Glutamatergic neuron (in vitro differentiated cells): ENCODE measurements around the gene DUOX2. TPM values are rescaled to one million over a fixed set of nuclear protein-coding genes. Genes with fewer than 3 reads are reported as not detected.

Experiments
- DNase-seq: peaks from one replicate; pipeline ENCODE4 v3.0.0; 2022
- H3K27ac Mint-ChIP-seq: one replicate; pipeline ENCODE4 v1.8.0; 2020; ENCODE audit warnings: mild to moderate bottlenecking, mixed read lengths, inconsistent platforms; ENCODE audit not compliant: unreplicated experiment
- H3K27me3 Mint-ChIP-seq: one replicate; pipeline ENCODE4 v1.8.0; 2020; ENCODE audit warnings: mild to moderate bottlenecking, moderate library complexity, mixed read lengths, inconsistent platforms; ENCODE audit not compliant: unreplicated experiment
- H3K36me3 Mint-ChIP-seq: one replicate; pipeline ENCODE4 v1.8.0; 2020; ENCODE audit warnings: mild to moderate bottlenecking, mixed read lengths, inconsistent platforms; ENCODE audit not compliant: unreplicated experiment
- H3K4me1 Mint-ChIP-seq: one replicate; pipeline ENCODE4 v1.8.0; 2020; ENCODE audit warnings: mild to moderate bottlenecking, low read depth, mixed read lengths, inconsistent platforms; ENCODE audit not compliant: unreplicated experiment
- H3K4me3 Mint-ChIP-seq: one replicate; pipeline ENCODE4 v1.8.0; 2020; ENCODE audit warnings: mild to moderate bottlenecking, mixed read lengths, inconsistent platforms; ENCODE audit not compliant: unreplicated experiment
- H3K9me3 Mint-ChIP-seq: one replicate; pipeline ENCODE4 v1.8.0; 2020; ENCODE audit warnings: mild to moderate bottlenecking, moderate library complexity, mixed read lengths, inconsistent platforms; ENCODE audit not compliant: unreplicated experiment
- CTCF ChIP-seq: fragments of 200-600 bp; sonication (generic); IDR thresholded peaks from one replicate; pipeline ENCODE4 v1.5.0; 2021; ENCODE audit not compliant: partially characterized antibody, unreplicated experiment
- total RNA-seq: library from RNA; stranded (reverse); fragmentation: NEBNext Ultra II Directional; extraction: Animal tissue kit (Norgen Biotek cat#: 25700); gene quantifications from one replicate; pipeline ENCODE4 v1.2.1, GENCODE V29; 2021; ENCODE audit not compliant: unreplicated experiment

DUOX2 gene
- total RNA-seq, 1 donor from 2014 or later: not detected

GRCh38 chr15:45126535-45127158 is 12.7 kb upstream of the DUOX2 start:
- DNase-seq: no peak
- peaks cover 2% of the 10 kb centered on the region for H3K9me3 Mint-ChIP-seq
- H3K27ac Mint-ChIP-seq: no peak overlapping the region
- H3K36me3 Mint-ChIP-seq: no peaks in the 10 kb centered on the region
- H3K27me3 Mint-ChIP-seq: peaks cover 17% of the 10 kb centered on the region
- H3K4me3 Mint-ChIP-seq: no peak overlapping the region
- TF ChIP-seq CTCF: peak; percentile 68
- H3K4me1 Mint-ChIP-seq: no peaks in the 10 kb centered on the region

- Mint-ChIP-seq H3K27me3 (peaks cover 19% of the 10 kb centered on the region), H3K36me3 (no peaks in the 10 kb centered on the region), H3K9me3 (peaks cover 3% of the 10 kb centered on the region), H3K4me3 (no peak overlapping the region), H3K4me1 (no peaks in the 10 kb centered on the region), H3K27ac (no peak overlapping the region)
- no peak for TF ChIP-seq CTCF
- DNase-seq: peak; percentile 4
These were observed 9.4 kb upstream of the DUOX2 start for GRCh38 chr15:45123397-45123796.

- Mint-ChIP-seq H3K36me3 (no peaks in the 10 kb centered on the region), H3K9me3 (peaks cover 3% of the 10 kb centered on the region), H3K27me3 (peaks cover 19% of the 10 kb centered on the region)
These were observed 8.7 kb upstream of the DUOX2 start for GRCh38 chr15:45122719-45123118.

GRCh38 chr15:45121706-45122417 is 7.9 kb upstream of the DUOX2 start:
- H3K36me3 Mint-ChIP-seq: no peaks in the 10 kb centered on the region
- no peak for DNase-seq
- no peak overlapping the region for H3K4me3 Mint-ChIP-seq
- no peak overlapping the region for H3K27ac Mint-ChIP-seq
- H3K9me3 Mint-ChIP-seq: peaks cover 3% of the 10 kb centered on the region
- peaks cover 22% of the 10 kb centered on the region for H3K27me3 Mint-ChIP-seq
- no peak for TF ChIP-seq CTCF
- no peaks in the 10 kb centered on the region for H3K4me1 Mint-ChIP-seq

More at GRCh38 chr15:45122719-45123118, 8.7 kb upstream of the DUOX2 start:
- Mint-ChIP-seq H3K4me1 (no peaks in the 10 kb centered on the region), H3K27ac (no peak overlapping the region), H3K4me3 (no peak overlapping the region)
- no peak for DNase-seq
- no peak for TF ChIP-seq CTCF

- Mint-ChIP-seq H3K36me3 (no peaks in the 10 kb centered on the region), H3K27ac (no peak overlapping the region), H3K9me3 (peaks cover 3% of the 10 kb centered on the region), H3K4me3 (no peak overlapping the region), H3K4me1 (no peaks in the 10 kb centered on the region), H3K27me3 (peaks cover 27% of the 10 kb centered on the region)
- TF ChIP-seq CTCF: no peak
- no peak for DNase-seq
These were observed 7.0 kb upstream of the DUOX2 start for GRCh38 chr15:45121020-45121419.
